DOHH2 (cell line): ENCODE results near the gene FBXL12.

ENCODE experiments used
- EZH2phosphoT487 ChIP-seq: fragments of 200-600 bp; sonication (generic); IDR thresholded peaks from 2 replicates; pipeline ENCODE4 v1.6.1; 2017; ENCODE audit warnings: borderline replicate concordance, mild to moderate bottlenecking, antibody characterized with exemption, low read length, moderate library complexity, mixed read lengths
- TF ChIP-seq, protein P1 (sequence below): fragments of 200-600 bp; sonication (generic); IDR thresholded peaks from one replicate; pipeline ENCODE4 v1.5.1; 2014; ENCODE audit warnings: antibody characterized with exemption, mild to moderate bottlenecking, low read depth, low read length; ENCODE audit not compliant: poor library complexity, severe bottlenecking

DNA sequence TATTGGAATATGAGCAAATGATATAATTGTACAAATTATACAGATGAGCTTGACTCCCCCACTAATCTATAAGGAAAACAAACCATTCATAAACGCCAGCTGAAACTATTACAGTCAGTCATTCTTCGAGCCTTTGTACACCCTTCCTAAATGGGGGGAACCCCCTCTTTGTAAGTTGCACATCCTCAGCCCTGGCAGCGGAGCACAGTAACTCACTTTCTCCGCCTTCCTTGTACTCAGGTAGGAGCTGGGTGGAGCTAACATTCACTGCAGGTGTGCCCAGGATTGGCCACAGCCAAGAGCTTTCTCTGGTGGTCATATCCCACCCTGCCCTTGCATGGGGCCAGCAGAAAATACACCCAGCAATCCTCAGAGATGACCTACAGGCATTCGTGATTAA lies 44.9 kb upstream of the FBXL12 start:
- TF ChIP-seq, protein P1, sequence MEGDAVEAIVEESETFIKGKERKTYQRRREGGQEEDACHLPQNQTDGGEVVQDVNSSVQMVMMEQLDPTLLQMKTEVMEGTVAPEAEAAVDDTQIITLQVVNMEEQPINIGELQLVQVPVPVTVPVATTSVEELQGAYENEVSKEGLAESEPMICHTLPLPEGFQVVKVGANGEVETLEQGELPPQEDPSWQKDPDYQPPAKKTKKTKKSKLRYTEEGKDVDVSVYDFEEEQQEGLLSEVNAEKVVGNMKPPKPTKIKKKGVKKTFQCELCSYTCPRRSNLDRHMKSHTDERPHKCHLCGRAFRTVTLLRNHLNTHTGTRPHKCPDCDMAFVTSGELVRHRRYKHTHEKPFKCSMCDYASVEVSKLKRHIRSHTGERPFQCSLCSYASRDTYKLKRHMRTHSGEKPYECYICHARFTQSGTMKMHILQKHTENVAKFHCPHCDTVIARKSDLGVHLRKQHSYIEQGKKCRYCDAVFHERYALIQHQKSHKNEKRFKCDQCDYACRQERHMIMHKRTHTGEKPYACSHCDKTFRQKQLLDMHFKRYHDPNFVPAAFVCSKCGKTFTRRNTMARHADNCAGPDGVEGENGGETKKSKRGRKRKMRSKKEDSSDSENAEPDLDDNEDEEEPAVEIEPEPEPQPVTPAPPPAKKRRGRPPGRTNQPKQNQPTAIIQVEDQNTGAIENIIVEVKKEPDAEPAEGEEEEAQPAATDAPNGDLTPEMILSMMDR = no peak
- TF ChIP-seq EZH2phosphoT487 = no peak
